Brain microvascular endothelial cell (primary cell): Measurements from ENCODE around the gene NEGR1.

ENCODE experiments used
- DNase-seq: peaks from one replicate; pipeline ENCODE4 v3.0.0-alpha.2; 2020
- H3K27ac ChIP-seq: fragments of 250-450 bp; sonication (Bioruptor Pico); 2 replicates; pipeline ENCODE4 v1.5.1; 2020; ENCODE audit warnings: mild to moderate bottlenecking, moderate library complexity
- H3K27me3 ChIP-seq: fragments of 250-450 bp; sonication (Bioruptor Pico); replicated peaks from 2 replicates; pipeline ENCODE4 v1.5.1; 2020; ENCODE audit warnings: mild to moderate bottlenecking
- H3K36me3 ChIP-seq: fragments of 250-450 bp; sonication (Bioruptor Pico); replicated peaks from 2 replicates; pipeline ENCODE4 v1.5.1; 2020; ENCODE audit warnings: mild to moderate bottlenecking
- H3K4me3 ChIP-seq: 2 replicates; pipeline ENCODE4 v1.5.1; 2011; ENCODE audit warnings: low read depth, mild to moderate bottlenecking, control low read depth, low read length, moderate library complexity
- CTCF ChIP-seq: IDR thresholded peaks from 2 replicates; pipeline ENCODE4 v1.5.1; 2011; ENCODE audit warnings: low read depth, mild to moderate bottlenecking, moderate library complexity, low read length, control low read depth, inconsistent platforms; ENCODE audit errors: missing control alignments
- in situ Hi-C: cut with HindIII; loops from 2 replicates; pipeline ENCODE4 v1.10.0; 2017; ENCODE audit warnings: low sequenced_read_pairs, low pct_ligation_motif_present

Gene NEGR1

DNA sequence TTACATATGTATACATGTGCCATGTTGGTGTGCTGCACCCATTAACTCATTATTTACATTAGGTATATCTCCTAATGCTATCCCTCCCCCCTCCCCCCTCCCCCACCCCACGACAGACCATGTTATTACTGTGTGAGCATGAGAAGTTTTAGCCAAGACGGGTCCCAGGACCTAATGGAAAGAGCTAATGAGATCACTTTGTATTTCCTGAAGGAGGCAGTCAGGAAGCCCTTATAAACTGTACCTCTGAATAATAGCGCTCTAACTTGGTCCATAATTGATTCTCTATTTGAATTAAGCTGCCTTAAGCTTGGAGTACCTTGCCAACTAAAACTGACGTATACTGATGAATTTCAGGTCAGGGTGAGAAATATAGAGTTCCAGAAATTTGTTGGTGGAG lies 4.1 kb upstream of the NEGR1 start:
- in situ Hi-C loops: no loop called here
- Histone ChIP-seq H3K27me3 (no peaks in the 10 kb centered on the region), H3K4me3 (no peak overlapping the region), H3K27ac (peak overlapping the region; percentile 96), H3K36me3 (no peaks in the 10 kb centered on the region)
- no peak for DNase-seq
- TF ChIP-seq CTCF: no peak

GRCh38 chr1:72285074-72285425 lies 2.7 kb upstream of the NEGR1 start:
- peak overlapping the region; percentile 96 for H3K27ac ChIP-seq
- H3K27me3 ChIP-seq: no peaks in the 10 kb centered on the region
- TF ChIP-seq CTCF: no peak
- no peak for DNase-seq
- in situ Hi-C loops: no loop called here
- no peaks in the 10 kb centered on the region for H3K36me3 ChIP-seq
- H3K4me3 ChIP-seq: peak overlapping the region; percentile 81

- peak; percentile 41 for TF ChIP-seq CTCF
- peak overlapping the region; percentile 96 for H3K27ac ChIP-seq
- H3K36me3 ChIP-seq: no peaks in the 10 kb centered on the region
- DNase-seq: peak; percentile 93
- in situ Hi-C loops: no loop called here
- H3K27me3 ChIP-seq: no peaks in the 10 kb centered on the region
- H3K4me3 ChIP-seq: peak overlapping the region; percentile 81
Measured at GRCh38 chr1:72284348-72285073, 2.2 kb upstream of the NEGR1 start.

- TF ChIP-seq CTCF: no peak
- in situ Hi-C loops: no loop called here
- Histone ChIP-seq H3K4me3 (peak overlapping the region; percentile 81), H3K27ac (peak overlapping the region; percentile 96), H3K36me3 (no peaks in the 10 kb centered on the region), H3K27me3 (no peaks in the 10 kb centered on the region)
- DNase-seq: no peak
Measured at GRCh38 chr1:72284084-72284347, 1.7 kb upstream of the NEGR1 start.

DNA sequence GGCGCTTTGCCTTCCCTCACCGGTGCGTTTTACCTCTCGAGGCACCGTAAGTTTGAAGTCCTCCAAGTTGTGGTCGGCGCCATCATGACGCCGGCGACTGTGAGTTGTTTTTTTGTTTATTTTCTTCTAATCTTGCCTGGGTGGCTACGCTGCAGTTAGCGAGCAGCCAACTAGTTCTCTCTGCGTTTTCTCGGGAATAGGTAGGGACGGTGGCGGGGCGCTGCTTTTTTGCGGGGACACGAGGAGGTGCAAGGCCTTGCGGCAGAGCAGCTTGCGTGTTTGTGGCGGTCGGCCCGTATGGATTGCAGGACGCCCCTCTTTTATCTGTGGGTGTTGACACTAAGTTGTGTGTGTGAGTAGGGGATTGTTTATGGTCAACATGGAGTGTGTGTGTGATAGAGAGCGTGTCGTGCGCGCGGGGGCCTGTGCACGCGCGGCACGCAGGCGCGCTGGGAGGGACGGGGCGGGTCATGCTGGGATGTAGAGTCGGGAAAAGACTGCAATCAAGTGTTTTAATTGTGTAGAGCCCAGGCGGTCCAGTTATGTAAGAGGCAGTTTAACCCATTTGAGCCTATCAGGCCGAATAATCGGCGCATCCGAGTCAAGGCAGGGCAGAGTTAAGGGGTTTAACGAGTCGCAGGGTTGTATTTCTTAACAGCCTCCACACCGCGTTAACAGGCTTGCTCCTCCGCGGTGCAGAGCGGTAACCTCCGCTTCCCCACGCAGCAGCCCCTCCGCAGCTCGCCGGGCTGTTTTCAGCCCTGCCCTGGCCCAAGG lies 1.2 kb upstream of the NEGR1 start:
- TF ChIP-seq CTCF: no peak
- Histone ChIP-seq H3K4me3 (peak overlapping the region; percentile 81), H3K27ac (peak overlapping the region; percentile 96), H3K36me3 (no peaks in the 10 kb centered on the region), H3K27me3 (no peaks in the 10 kb centered on the region)
- DNase-seq: peak; percentile 83
- in situ Hi-C loops: no loop called here

DNA sequence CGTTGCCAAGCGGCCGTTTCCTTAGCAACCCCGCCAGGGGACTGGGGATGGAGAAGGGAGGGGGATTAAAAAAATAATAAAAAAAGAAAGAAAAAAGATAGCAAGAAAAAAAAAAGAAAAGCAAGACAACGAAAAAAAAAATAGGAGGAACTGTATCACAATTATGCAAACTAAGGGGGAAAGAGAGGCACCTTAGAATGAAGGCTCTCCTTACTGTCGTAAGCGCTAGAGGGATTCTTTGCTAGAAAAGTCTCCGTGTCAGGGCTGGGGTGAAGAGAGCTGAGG lies 625 bp upstream of the NEGR1 start:
- Histone ChIP-seq H3K27me3 (no peaks in the 10 kb centered on the region), H3K4me3 (peak overlapping the region; percentile 81), H3K36me3 (no peaks in the 10 kb centered on the region), H3K27ac (peak overlapping the region; percentile 96)
- no peak for DNase-seq
- in situ Hi-C loops: no loop called here
- TF ChIP-seq CTCF: peak; percentile 0
